Nephron progenitor cell (in vitro differentiated cells): Measurements from ENCODE around the gene STIM1.

Experiments used
- DNase-seq: peaks from one replicate; pipeline ENCODE4 v3.0.0; 2021
- H3K27ac Mint-ChIP-seq: 2 replicates; pipeline ENCODE4 v1.8.0; 2021; ENCODE audit warnings: mild to moderate bottlenecking, moderate library complexity, mixed read lengths
- H3K27me3 Mint-ChIP-seq: 2 replicates; pipeline ENCODE4 v1.8.0; 2021; ENCODE audit warnings: mild to moderate bottlenecking, low read depth, mixed read lengths; ENCODE audit not compliant: poor library complexity
- H3K36me3 Mint-ChIP-seq: 2 replicates; pipeline ENCODE4 v1.8.0; 2021; ENCODE audit warnings: low read depth, mixed read lengths
- H3K4me1 Mint-ChIP-seq: 2 replicates; pipeline ENCODE4 v1.8.0; 2021; ENCODE audit warnings: mixed read lengths
- H3K4me3 Mint-ChIP-seq: 2 replicates; pipeline ENCODE4 v1.8.0; 2021; ENCODE audit warnings: mild to moderate bottlenecking, moderate library complexity, mixed read lengths
- H3K9me3 Mint-ChIP-seq: 2 replicates; pipeline ENCODE4 v1.8.0; 2021; ENCODE audit warnings: mild to moderate bottlenecking, moderate library complexity, mixed read lengths
- TF ChIP-seq, protein P1 (sequence below): fragments of 200-600 bp; sonication (generic); IDR thresholded peaks from 2 replicates; pipeline ENCODE4 v1.5.0; 2021; ENCODE audit warnings: antibody characterized with exemption

The STIM1 gene

DNA sequence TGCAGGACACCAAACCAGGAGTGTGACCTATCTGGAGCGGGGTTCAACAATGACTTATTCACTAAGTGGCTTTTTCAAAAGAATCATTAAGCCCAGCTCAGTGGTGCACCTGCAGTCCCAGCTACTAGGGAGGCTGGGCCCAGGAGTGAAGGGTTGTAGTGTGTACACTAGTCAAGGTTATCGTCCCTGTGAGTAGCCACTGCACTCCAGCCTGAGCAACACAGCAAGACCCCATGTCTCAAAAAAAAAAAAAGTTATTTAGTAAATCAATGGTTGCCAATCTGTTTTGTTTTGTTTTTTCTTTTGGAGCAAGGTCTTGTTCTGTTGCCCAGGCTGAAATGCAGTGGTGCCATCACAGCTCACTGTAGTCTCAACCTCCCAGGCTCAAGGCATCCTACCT is 22.6 kb upstream of the STIM1 start:
- TF ChIP-seq, protein P1, sequence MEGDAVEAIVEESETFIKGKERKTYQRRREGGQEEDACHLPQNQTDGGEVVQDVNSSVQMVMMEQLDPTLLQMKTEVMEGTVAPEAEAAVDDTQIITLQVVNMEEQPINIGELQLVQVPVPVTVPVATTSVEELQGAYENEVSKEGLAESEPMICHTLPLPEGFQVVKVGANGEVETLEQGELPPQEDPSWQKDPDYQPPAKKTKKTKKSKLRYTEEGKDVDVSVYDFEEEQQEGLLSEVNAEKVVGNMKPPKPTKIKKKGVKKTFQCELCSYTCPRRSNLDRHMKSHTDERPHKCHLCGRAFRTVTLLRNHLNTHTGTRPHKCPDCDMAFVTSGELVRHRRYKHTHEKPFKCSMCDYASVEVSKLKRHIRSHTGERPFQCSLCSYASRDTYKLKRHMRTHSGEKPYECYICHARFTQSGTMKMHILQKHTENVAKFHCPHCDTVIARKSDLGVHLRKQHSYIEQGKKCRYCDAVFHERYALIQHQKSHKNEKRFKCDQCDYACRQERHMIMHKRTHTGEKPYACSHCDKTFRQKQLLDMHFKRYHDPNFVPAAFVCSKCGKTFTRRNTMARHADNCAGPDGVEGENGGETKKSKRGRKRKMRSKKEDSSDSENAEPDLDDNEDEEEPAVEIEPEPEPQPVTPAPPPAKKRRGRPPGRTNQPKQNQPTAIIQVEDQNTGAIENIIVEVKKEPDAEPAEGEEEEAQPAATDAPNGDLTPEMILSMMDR = no peak
- Mint-ChIP-seq H3K36me3 (peaks cover 38% of the 10 kb centered on the region), H3K9me3 (no peaks in the 10 kb centered on the region), H3K27me3 (no peaks in the 10 kb centered on the region), H3K4me3 (no peak overlapping the region), H3K4me1 (peaks cover 28% of the 10 kb centered on the region), H3K27ac (no peak overlapping the region)
- DNase-seq = no peak

DNA sequence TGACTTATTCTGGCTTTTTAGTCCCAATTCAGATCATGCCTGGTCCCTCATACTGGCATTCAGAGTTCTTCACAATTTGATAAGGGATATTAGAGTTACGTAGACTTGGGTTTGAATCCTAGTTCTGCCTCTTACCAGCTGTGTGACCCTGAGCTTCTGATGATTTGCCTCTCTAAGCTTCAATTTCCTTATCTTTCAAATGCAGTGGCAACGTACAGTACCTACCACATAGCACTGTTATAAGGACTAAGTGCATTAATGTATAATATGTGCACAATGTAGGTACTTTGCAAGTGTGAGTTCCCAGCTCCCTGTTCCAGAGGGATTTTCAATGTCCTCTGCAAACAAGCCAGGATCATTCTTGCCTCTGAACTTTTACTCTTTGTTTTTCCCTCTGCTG is 22.0 kb upstream of the STIM1 start:
- Mint-ChIP-seq H3K36me3 (peaks cover 33% of the 10 kb centered on the region), H3K27ac (no peak overlapping the region), H3K9me3 (no peaks in the 10 kb centered on the region), H3K4me1 (peaks cover 34% of the 10 kb centered on the region), H3K4me3 (no peak overlapping the region), H3K27me3 (no peaks in the 10 kb centered on the region)
- no peak for DNase-seq
- TF ChIP-seq, protein P1 = no peak

DNA sequence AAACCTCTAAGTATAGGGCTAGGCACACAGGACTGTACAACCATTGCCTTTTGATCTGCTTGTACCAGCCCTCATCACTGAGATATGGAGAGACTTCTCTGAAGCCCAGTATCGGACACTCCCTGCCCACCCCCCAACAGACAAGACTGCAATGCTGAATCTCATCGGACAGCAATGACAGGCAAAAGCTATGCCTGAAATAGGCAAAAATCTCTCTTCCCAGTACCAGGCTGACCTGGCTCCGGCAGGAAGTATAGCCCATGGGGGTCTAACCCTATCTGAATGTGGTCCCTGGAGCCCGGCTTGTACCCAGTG is 21.2 kb upstream of the STIM1 start:
- Mint-ChIP-seq H3K36me3 (peaks cover 32% of the 10 kb centered on the region), H3K9me3 (no peaks in the 10 kb centered on the region), H3K4me1 (peaks cover 43% of the 10 kb centered on the region), H3K27ac (peak overlapping the region; percentile 65), H3K4me3 (no peak overlapping the region), H3K27me3 (no peaks in the 10 kb centered on the region)
- TF ChIP-seq, protein P1 = no peak
- no peak for DNase-seq

DNA sequence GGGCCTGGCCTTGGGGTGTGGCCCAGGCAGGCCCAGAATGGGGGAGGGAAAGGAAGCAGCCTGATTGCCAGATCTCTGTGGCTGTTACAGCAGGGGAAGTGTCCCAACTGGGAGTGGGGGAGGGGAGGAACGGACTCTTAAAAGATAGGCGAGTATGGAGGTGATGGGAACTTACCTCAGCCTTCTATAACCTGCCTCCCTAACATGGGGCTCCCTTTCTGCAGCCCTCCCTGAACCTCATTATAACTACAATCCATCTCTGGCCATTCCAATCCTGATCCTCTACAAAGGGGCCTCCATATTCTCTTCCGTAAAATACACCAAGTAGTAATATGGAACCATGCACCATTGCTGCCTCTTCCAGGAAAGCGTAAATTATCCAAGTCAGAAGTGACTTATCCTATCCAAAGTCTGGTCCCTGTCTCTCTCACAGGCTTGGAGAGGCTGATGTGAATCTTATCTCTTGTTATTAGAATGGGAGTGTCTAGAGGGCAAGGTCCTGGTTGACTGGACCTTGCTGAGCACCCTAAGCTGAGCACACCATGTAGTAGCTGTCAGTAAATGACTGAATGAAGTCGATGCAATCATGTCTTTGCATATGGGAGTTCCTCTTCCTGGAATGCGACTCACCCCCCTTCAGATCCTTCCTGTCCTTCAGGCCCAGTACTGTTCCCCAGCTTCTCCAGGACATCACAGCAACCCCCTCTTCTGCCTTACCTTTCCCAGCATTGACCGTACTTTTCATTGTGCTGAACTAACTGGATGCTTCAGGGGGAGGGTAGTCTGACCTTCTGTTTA is 20.6 kb upstream of the STIM1 start:
- peak overlapping the region; percentile 65 for H3K27ac Mint-ChIP-seq
- no peaks in the 10 kb centered on the region for H3K27me3 Mint-ChIP-seq
- H3K9me3 Mint-ChIP-seq = no peaks in the 10 kb centered on the region
- DNase-seq = no peak
- TF ChIP-seq, protein P1 = no peak
- no peak overlapping the region for H3K4me3 Mint-ChIP-seq
- peaks cover 26% of the 10 kb centered on the region for H3K36me3 Mint-ChIP-seq
- peaks cover 48% of the 10 kb centered on the region for H3K4me1 Mint-ChIP-seq

DNA sequence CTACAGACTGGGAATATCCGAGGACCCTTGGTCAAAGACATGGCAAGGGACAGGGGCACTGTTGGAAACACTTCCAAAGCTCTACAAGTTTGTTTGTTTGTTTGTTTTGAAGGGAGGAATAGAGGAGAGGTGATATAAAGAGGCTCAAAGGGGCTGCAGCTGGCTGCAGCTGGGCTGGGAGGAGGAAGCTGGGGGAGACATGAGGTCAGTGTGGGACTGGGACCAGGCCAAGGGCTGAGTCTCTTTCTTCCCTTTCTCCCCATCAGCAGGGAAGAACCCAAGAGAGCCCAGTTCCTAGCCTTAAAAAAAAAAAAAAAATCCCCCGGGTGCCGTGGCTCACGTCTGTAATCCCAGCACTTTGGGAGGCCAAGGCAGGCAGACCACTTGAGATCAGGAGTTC is 19.7 kb upstream of the STIM1 start:
- H3K4me3 Mint-ChIP-seq = no peak overlapping the region
- TF ChIP-seq, protein P1 = no peak
- no peaks in the 10 kb centered on the region for H3K27me3 Mint-ChIP-seq
- H3K27ac Mint-ChIP-seq = peak overlapping the region; percentile 63
- H3K4me1 Mint-ChIP-seq = peaks cover 52% of the 10 kb centered on the region
- H3K9me3 Mint-ChIP-seq = no peaks in the 10 kb centered on the region
- H3K36me3 Mint-ChIP-seq = peaks cover 17% of the 10 kb centered on the region
- no peak for DNase-seq

DNA sequence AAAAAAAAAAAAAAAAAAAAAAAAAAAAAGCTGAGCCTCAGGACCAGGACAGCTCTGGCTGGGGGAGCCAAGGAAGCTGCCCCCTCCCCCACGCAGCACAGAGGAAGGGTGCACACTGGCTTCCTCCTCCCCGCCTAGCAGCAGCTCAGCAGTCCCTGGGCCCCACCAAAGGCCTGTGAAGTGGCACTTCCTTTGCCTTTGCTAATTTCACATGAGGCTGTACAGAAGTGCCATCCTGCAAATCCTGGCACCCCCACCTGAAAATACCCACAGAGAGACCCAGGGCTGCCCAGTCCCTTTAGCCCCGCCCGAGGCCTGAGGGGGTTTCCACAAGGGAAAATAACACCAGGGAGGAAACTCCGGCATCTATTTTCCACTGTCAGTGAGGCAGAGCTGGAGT is 18.6 kb upstream of the STIM1 start:
- peaks cover 10% of the 10 kb centered on the region for H3K36me3 Mint-ChIP-seq
- H3K27ac Mint-ChIP-seq = no peak overlapping the region
- no peak overlapping the region for H3K4me3 Mint-ChIP-seq
- peaks cover 4% of the 10 kb centered on the region for H3K9me3 Mint-ChIP-seq
- TF ChIP-seq, protein P1 = no peak
- DNase-seq = no peak
- H3K27me3 Mint-ChIP-seq = no peaks in the 10 kb centered on the region
- peaks cover 52% of the 10 kb centered on the region for H3K4me1 Mint-ChIP-seq
